Dedifferentiated amniotic fluid mesenchymal stem cell (primary cell): ENCODE results near the gene AP2A2.

Source experiments
- DNase-seq: peaks from one replicate; pipeline ENCODE4 v3.0.0-alpha.2; 2016; ENCODE audit errors: extremely low spot score

Gene AP2A2

DNA sequence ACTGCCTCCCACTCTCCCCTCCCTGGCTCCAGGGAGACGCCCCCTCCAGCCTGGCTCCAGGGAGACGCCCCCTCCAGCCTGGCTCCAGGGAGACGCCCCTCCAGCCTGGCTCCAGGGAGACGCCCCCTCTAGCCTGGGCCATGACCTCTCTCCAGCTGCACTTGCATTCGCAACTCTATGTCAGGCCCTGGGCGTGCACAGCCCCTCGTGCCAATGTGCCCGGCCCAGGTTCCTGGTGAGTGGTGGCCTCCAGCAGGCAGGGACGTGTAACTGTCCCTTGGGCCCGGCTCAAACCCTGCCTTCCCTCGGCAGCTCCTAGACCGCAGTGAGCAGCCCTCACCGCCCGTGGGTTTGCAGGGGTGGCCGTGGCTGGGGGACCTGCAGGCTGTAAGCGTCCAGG lies 104.0 kb downstream of the AP2A2 start:
- no peak for DNase-seq

DNA sequence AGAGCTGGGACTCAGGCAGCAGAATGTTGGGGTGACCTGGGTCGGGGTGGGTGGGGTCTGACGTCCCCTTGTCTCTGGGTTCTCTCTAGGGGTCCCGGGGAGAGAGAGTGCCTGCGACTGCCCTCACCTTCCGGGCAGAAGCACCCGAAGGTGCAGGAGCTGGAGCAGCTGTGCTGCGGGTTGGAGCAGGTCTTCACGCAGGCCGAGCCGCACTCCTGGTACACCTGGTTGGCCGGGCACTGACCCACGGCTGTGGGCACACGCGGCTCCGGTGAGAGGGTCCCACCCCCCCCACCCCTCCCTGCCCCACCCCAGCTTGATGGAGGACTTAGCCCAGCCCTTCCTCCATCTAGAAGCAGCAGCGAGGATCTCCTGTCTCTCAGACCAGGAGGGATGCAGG lies 104.4 kb downstream of the AP2A2 start:
- DNase-seq = no peak

DNA sequence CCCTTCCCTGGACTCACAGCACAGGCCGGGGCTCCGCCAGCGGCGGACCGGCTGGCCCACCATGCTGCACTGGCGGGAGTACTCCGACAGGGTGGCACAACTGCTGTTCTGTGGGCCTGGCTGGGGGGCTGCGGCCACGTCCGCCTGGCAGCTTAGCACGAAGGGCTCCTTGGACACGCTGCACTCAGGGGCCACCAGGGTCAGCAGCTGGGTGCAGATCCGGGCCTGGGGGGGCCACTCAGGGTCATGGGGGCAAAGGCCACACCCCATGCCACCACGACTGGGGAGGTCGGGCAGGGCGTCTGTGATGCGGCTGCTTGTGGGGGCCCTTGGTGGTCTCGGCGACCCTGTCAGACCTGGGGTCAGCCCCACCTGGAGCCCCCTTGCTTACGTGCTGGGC lies 104.9 kb downstream of the AP2A2 start:
- DNase-seq = no peak

DNA sequence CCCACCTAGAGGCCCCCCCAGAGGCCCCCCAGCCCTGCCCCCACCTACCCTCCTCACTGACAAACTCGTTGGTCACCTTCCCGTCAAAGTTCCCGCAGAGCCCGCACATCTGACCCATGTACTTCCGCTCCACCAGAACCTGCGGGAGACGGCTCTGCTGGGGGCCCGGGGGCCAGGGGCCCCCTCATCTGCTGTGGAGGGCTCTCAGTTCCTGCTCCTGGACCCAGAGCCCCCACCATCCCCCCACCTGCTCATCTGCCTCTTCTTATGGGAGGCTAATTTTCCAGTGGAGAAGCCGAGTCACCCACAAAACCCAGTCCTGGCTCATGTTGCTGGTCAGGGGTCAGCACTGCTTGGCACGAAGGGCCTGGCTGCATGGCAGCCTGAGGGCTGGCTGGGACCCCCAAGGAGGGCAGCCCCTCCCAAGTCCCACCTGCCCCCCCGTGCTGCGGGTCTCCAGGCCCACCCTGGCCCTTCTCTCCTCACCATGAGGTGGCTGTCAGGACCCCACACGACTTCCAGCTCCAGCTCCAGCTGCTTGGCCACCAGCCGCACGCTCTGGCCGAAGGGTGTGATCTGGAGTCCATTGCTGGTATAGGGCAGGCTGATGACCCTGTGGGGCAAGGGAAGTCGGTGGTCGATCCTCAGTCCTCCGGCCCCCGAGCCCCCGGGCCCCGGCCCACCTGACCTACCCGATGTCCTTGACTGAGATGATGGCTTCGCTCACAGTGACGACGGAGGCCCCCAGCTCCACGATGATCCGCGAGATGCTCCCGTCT lies 105.6 kb downstream of the AP2A2 start:
- no peak for DNase-seq

DNA sequence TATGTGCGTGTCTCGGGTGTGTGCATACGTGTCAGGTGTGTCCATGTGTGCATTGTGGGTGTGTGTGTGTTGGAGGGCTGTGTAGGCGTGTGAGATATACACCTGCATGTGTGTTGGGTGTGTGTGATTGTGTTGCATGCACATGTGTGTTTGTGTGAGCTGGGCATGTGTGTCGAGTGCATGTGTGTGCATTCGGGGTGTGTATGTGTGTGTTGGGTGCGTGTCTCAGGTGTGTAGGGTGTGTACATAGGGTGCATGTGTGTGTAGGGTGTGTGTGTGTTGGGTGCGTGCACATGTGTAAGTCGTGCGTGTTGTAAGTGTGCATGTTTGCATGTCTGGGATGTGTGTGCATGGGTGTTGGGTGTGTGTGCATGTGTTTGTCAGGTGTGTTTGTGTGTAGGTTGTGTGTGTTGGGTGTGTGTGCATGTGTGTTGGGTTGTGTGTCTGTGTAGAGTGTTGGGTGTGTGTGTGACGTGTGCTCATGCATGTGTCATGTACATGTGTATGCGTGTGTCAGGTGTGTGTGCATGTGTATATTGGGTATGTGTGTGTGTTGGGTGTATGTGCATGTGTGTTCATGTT lies 106.7 kb downstream of the AP2A2 start:
- no peak for DNase-seq

DNA sequence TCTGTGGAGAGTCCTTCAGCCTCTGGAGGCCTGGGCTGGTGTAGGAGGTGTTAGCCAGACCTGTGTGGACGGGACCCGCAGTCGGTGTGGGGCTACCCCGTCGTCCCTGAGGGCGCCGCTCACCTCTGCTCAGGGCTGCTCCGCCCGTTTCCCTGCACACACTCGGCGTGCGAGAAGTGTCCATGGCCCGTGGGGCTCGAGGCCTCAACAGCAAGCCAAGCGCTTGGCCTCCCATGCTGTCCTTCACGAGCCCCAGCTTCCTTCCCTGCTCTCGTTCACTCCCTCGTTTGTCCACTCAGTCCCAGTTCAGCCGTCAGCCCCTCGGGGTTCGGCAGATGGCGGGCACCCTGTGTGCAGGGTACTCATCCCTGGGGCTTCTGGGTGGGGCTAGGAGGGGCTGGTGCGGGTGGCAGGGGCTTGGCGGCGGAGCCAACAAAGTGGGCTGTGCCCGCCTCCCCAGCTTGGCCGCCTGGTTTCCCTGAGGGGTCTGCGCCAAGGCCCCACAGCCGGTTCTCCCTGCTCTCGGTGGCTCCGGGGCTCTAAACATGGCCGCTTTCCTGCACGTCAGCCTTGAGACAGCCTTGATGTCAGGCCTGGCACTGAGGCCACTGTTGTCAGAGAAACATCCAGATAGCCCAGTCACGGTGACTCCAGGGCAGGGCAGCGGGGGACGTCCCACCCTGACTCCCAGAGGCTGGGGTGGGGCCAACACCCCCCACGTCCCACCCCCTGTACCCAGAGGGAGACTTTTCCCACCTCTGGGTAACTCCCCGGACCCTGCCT lies 107.5 kb downstream of the AP2A2 start:
- no peak for DNase-seq

DNA sequence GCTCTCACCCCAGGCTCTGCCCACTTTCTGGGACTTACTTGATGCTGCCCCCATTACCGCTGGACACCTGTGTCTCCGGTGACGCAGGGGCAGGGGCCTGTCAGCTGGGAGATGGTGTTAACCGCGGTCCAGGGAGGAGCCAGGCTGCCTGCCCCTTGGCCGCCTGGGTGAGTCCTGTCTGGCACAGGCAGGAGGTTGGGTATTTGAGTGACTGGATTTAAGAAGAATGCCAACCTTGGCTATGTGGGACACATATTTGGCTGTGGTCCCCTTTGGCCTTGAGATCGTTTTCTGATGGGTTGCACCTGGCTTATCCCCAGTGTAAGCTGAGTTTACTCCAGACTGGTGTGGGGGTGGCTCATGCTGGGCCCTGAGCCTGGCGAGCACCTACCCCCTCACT lies 108.3 kb downstream of the AP2A2 start:
- DNase-seq = no peak

DNA sequence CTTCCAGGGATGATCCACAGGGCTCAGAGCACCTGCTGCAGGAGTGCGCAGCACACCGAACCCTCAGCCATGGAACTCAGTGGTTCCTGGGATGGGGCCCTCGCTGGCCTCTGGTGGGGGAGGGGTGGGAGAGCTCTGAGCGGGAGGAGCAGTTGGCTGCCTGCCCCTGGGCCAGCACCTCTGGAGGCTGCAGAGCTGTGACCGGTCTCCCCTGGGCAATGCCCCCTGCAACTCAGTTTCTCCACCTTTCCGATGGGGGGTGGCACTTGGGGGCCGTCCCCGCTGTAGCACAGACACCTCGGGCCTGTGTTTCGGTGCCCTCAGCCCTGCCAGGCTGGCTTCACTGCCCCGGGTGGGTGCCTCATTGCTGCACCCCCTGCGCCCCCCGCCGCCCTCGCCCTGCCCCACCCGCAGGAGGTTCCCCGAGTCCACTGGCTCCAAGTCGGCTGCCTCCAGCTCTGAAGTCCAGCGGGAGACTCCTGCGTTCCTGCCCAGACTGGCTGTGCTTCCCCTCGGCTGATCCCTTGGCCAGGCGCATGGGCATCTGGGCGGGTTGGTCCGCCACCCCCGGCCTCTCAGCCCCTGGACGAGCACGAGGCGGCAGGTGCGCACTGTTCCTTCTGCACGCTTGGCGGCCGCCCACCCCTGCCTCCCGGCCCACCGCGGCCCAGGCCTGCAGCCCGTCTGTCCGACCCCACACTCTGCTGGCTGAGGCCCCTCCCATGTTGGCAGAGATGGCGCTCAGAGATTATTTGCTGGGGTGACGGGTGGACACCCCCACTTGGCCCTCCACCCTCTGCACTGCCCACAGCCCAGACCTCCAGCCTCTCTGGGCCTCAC lies 109.0 kb downstream of the AP2A2 start:
- no peak for DNase-seq

DNA sequence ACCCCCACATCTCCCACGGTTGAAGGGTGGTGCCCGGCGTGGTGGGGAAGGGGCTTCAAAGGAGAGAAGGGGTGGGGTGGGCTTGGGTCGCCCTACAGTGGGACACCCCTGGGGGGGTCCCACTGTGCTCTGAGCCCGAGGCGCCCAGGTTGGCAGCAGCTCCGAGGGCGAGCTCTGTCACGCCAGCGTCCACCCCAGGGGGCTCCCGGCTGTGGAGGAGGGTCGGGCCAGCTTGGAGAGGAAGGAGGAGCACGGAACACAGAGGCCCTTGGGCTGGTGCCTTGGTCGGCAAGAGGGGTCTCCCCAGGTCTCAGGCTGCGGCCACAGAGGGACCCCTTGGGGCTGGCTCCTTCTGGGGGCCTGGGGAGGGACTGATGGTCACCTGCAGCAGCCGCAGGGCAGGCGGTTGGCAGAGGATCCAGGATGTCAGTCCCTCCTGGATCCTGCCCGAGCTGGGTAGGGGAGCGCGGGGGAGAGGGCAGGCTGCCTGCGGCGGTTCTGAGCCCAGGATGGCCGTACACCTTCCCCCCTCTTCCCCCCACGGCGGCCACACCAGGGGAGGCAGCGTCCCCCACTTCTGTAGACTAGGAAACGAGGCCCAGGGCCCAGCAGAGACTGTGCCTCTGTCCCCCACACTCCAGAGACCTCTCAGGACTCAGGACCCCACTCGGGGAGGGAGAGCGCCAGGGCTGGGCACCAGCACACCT lies 110.1 kb downstream of the AP2A2 start:
- DNase-seq = no peak

DNA sequence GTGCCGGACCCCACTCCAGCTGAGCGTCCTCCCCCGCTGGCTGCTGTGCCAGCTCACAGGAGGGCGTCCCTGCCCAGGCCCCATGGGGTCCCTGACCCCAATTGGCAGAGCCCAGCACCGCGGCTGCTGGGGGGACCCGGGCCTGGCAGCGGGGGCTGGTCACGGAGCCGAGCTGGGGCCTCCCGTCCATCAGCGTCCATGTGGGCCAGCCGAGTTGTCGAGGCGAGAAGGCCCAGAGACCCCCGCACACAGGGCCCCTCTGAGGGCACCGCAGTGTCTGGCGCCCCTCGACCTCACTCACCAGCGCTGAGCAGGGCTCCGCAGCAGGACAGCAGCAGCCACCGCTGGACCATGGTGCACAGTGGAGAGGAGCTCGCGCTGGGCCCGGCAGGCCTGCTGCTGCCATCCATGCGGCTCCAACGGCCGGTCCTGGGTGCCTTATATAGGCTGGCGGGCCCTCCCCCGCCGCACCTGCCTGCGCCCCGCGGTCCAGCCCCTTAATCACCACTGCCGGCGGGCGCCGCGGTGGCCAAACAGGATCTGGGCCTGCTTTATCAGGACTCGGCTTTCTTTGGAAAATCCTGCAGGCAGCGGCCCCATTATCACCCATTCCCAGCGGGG lies 110.7 kb downstream of the AP2A2 start, which contains the start of gene MUC6:
TSS of gene MUC6 (minus strand) at position 416 of the 621 bp plus-strand sequence. CDS start at position 353, 63 bp downstream.
- DNase-seq = no peak

DNA sequence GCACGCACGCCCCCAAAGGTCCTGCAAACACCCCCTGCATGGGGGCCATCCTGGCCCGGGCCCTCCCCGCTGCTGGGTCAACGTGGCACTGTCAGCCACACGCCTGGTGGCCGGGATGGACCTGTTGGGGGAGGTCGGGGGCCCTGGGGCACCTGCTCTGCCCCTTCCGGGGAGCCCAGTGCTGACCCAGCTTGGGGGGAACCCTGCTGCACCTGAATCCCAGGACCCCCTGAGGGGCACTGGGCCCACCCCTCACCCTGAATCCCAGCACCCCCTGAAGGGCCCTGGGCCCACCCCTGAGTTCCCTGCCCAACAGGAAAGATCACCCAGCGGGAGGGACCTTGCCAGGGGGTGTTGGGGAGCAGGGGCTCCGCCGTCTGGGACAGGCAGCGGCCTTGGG lies 111.3 kb downstream of the AP2A2 start:
- no peak for DNase-seq

DNA sequence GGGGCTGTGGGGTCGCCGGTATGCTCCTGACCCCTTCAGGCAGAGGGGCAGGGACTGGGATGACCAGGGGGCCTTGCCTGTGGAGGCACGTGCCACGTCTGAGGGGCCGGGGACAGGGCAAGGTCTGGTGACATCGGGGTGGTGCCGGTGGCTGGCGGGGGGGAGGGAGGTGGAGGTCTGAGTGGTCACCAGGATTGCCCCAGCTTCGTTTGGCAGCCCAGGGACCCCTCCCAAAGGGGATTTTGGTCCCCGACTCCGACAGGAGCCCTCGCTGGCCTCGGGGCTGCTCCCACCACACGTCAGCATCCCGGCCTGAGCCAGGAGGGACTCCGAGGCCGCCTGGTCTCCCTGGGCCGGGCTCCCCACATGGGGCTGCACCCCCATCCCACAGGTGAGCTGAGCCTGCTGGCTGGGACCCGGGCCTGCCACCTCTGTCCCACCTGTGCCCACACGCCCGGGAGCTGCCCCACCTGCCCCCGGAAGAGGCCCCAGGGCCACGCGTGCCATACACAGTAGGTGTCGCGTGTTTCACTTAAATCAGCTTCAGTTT lies 111.9 kb downstream of the AP2A2 start:
- no peak for DNase-seq

DNA sequence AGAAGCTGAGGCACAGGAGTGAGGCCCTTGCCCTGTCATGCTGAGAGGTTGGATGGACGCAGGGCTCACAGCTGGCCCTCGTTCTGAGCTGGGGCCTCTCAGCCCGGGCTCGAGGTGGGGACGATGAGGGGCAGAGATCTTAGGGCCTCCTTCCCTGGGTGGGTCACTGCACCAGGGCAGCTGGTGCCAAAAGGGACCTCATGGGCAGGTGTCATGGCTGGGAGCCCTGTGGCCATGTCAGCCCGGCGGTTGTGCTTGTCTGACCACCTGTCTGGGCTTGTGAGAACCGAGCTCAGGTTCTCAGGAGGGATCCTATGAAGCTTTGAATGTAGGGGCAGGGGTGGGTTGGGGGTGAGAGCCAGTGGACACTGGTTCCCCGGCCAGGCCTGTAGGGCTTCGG lies 112.7 kb downstream of the AP2A2 start:
- DNase-seq = no peak

DNA sequence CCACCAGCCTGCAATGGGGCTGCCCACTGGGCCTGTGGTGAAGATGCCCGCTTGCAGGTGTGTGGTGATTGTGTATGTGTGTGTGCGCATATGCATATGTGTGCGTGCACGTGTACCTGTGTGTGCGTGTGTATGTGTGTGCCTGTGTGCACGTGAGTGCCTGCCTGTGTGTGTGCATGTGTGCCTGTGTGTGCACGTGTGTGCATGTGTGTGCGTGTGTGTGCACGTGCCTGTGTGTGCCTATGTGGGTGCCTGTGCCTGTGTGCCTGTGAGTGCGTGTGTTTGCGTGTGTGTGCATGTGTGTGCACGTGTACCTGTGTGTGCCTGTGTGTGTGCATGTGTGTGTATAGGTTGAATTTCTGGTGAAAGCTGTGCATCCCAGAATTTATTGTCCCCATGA lies 113.3 kb downstream of the AP2A2 start:
- DNase-seq = no peak

DNA sequence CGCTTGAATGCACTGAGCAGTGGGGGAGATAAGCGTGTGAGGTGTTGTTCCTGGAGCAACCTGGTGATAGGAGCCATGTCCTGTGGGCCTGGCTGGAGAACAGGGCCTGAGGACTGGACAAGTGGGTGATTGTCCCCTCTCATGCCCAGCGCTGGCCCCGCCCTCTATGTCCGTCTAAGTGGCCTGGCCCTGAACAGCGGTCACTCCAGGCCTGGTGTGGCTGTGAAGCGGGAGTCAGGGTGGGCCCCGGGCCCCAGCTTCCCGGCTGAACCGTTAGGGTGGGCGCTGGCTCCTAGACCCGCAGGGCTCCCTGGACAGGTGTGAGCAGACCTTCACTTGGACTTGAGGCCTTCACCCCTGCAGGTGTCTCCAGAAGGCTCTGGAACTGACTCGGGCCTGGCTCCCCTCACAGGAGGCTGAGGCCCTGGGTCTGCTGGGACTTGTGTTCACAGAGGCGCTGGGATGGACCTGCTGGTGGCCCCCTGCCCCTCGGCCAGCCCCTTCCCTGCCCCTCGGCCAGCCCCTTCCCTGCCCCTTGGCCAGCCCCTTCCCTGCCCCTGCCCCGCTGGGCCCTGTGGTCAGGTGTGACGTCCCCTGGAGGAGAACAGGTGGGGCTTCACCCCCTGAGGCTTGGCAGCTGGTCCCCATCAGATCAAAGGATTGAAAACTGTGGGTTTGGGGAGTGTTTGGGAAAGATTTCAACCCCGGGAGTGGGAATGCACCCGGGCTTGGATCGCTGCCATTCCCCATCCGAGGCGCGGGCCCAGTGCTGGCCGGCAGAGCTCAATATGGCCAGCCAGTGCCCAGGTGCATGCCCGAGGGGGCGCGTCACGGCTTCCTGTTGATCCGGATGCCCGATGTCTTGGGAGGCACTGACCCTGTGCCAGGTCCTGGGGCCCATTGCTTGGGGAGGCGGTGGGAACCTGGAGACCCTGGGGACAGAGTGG lies 114.1 kb downstream of the AP2A2 start:
- DNase-seq = no peak

DNA sequence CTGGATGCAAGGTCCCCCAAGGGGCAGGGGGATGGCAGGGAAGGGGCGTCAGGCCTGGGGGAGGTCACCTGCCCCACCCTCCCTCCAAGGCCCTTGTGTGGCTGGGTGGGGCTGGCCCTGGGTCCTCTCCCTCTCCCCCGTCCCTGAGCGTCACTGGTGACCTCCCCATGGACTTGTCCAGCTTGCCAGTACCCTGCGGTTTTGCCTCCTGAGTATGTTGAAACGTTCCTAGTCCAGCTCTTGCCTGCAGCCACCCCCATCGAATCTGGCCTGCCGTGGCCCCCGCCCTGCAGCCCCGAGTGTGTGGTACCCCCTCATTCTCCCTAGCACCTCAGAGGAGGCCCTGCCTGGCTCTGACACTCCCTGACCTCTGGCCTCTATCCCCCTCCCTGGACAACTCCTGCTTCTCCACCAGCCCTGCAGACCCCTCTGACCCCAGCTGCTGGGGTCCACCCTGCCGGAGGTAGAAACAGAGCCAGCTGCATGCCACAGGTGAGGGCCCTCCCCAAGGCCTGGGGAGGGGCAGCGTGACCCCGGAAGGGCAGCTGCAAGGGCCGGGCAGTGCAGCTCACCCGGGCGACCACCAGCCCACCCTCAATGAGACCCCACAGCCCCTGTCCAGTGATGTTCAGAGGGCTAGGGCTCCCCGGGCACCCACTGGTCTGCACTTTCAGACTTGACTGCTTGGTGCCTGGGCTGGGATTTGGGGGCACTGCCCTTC lies 114.9 kb downstream of the AP2A2 start:
- no peak for DNase-seq

DNA sequence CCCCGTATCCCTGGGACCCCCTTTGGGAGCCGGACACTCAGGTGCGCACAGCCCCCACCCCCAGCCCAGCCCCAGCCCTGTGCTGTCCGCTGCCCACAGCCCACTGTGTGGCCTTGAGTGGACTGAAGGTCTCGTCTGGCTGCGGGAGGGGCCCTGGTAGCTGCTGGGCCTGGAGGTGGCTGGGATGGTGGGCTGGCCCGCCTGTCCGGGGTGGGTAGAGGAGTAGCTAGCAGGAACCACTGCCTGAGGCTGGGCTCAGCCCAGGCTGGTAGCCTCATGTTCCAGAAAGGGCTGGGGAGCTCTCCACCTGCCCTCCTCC lies 115.4 kb downstream of the AP2A2 start:
- DNase-seq = no peak

DNA sequence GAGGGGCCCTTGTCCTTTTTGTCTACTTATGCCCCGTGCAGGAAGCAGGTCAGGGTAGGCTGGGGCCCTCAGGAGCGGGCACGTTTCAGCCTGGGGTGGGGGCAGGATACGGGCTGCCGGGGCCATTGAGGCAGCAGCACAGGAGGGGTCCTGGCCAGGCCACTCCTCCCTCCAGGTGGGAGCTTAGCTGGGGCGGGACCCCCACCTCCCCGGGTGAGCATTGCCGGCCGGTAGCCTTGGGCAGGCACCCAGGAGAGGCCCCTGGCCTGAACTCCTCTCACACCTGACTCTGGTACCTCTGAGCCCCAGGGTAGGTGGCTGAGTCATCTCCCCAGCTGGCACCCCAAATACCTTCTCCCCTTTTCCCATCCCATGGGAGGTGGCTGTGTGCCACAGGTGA lies 115.8 kb downstream of the AP2A2 start:
- no peak for DNase-seq
